Measurements from ENCODE around the gene PIK3CB.

The PIK3CB gene

DNA sequence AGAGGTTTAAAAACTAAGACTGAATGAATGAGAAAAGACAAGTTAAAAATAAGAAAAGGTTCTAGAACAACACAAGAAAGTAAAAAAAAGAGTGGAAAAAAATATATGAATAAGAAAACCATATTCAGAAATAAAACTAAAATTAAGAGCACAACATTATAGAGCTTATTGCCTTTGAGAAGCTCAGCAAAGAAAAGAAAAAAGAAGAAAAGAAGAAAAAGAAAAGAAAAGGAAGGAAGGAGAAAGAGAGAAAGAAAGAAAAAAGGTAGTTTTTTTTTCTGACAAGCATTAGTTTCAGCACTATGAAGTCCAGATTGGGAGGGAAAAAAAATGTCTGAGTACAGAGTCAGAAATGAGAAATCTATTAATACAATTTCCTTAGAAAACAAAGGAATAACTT lies 144.7 kb downstream of the PIK3CB start:
- TF ChIP-seq, protein P1, sequence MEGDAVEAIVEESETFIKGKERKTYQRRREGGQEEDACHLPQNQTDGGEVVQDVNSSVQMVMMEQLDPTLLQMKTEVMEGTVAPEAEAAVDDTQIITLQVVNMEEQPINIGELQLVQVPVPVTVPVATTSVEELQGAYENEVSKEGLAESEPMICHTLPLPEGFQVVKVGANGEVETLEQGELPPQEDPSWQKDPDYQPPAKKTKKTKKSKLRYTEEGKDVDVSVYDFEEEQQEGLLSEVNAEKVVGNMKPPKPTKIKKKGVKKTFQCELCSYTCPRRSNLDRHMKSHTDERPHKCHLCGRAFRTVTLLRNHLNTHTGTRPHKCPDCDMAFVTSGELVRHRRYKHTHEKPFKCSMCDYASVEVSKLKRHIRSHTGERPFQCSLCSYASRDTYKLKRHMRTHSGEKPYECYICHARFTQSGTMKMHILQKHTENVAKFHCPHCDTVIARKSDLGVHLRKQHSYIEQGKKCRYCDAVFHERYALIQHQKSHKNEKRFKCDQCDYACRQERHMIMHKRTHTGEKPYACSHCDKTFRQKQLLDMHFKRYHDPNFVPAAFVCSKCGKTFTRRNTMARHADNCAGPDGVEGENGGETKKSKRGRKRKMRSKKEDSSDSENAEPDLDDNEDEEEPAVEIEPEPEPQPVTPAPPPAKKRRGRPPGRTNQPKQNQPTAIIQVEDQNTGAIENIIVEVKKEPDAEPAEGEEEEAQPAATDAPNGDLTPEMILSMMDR (IDR thresholded peaks at IDR 0.05; ENCODE audit: extremely low read depth, insufficient read depth, missing control alignments), result no peak
- in situ Hi-C loops (cut with MboI; ENCODE audit: low pct_unique_long_range_greater_than_20kb, low sequenced_read_pairs, unreplicated experiment), result no loop called here
- no peak for DNase-seq (ENCODE audit: low spot score)

DNA sequence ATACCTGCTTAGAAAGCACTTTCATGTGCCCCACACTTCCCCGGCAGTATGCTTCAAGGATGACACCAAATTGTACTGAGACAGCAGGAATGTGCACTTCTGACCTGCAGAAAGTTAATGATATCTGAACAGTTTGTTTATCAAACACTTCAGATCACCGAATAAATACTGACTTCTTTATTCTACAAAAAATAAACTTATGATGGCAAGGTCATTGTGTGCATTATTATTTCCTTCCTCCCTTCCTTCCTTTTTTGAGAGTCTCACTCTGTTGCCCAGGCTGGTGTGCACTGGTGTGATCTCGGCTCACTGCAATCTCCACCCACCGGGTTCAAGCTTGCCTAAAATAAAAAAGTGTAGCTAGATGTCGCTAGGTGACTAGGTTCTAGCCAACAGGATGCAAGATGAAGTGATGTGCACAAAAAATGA lies 145.8 kb downstream of the PIK3CB start:
- TF ChIP-seq, protein P1 (IDR thresholded peaks at IDR 0.05; ENCODE audit: extremely low read depth, insufficient read depth, missing control alignments), result peak; percentile 12
- no peak for DNase-seq (ENCODE audit: low spot score)
- in situ Hi-C loops (cut with MboI; ENCODE audit: low pct_unique_long_range_greater_than_20kb, low sequenced_read_pairs, unreplicated experiment), result no loop called here

DNA sequence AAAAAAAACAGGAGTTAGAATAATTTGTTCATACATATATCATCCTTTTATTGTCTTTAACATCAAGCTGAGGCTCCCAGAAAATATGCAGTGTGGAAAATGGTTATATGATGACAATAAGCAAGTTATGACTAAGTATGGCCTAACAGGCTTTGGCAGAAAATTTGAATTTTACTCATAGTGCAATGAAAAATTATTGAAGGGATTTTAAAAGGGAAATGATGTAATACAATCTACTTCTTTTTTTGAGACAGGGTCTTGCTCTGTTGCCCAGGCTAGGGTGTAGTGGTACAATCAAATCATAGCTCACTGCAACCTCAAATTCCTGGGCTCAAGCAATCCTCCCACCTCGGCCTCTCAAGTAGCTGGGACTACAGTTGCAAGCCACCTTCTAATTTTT lies 147.5 kb downstream of the PIK3CB start:
- no peak for DNase-seq (ENCODE audit: low spot score)
- TF ChIP-seq, protein P1 (IDR thresholded peaks at IDR 0.05; ENCODE audit: extremely low read depth, insufficient read depth, missing control alignments), result no peak
- in situ Hi-C loops (cut with MboI; ENCODE audit: low pct_unique_long_range_greater_than_20kb, low sequenced_read_pairs, unreplicated experiment), result no loop called here

DNA sequence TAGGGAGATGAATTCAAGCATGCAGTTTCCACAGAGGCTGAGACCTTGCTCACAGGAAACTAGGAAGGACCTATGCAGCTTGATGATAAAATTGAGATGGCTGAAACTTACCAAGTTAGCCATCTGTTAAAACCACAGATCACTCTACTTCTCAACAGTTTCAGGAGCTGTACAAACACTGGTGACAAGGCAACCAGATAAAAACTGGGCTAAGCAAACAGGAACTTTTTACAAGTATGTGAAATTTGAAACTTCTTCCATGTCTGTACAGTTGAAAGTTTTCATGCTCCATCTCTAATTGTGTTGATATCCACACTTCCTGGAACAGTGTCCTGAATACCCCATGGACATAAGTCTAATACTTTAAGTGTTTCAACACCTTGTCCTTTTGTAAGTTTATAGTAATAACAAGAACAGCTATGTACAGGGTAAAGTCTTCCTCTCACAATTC lies 147.9 kb downstream of the PIK3CB start:
- in situ Hi-C loops (cut with MboI; ENCODE audit: low pct_unique_long_range_greater_than_20kb, low sequenced_read_pairs, unreplicated experiment), result no loop called here
- DNase-seq (ENCODE audit: low spot score), result peak; percentile 50
- TF ChIP-seq, protein P1 (IDR thresholded peaks at IDR 0.05; ENCODE audit: extremely low read depth, insufficient read depth, missing control alignments), result no peak

DNA sequence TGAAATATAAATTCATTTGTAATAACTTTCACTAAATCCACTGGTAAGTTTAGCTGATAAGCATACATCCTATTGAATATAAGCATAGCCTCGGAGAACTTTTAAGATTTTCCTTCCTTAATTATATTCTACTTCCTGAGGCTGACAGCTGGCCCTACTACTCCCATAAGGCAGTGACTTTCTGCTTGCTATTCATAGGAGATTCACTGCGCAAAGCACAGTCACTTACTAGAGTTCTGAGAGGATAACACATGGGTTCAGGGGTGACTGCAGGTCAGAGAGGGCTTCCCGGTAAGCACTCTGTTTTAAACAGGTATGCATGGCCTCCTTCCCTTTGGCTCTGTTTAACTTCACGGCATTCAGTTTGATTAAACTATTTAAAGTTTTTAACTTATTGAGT lies 150.3 kb downstream of the PIK3CB start:
- TF ChIP-seq, protein P1 (IDR thresholded peaks at IDR 0.05; ENCODE audit: extremely low read depth, insufficient read depth, missing control alignments), result no peak
- in situ Hi-C loops (cut with MboI; ENCODE audit: low pct_unique_long_range_greater_than_20kb, low sequenced_read_pairs, unreplicated experiment), result no loop called here
- no peak for DNase-seq (ENCODE audit: low spot score)

DNA sequence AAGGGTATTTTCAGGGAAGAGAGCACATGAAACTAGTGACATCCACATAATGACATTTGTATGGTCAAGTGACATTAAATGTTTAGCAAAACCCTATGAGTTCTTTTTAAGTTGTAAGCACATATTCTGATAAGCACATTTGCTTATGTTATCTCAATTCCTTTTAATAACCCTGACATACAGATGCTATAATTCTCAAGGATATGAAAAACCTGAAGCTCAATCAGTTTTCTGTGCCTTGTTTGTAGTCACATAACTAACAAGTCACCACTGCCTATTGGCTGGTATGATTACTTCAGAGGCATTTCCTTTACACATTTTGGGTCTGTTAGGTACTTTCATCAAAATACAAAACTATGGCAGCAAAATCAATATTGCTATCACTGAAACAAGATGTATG lies 152.1 kb downstream of the PIK3CB start:
- TF ChIP-seq, protein P1 (IDR thresholded peaks at IDR 0.05; ENCODE audit: extremely low read depth, insufficient read depth, missing control alignments), result no peak
- no peak for DNase-seq (ENCODE audit: low spot score)
- in situ Hi-C loops (cut with MboI; ENCODE audit: low pct_unique_long_range_greater_than_20kb, low sequenced_read_pairs, unreplicated experiment), result no loop called here
